Neural crest cell (in vitro differentiated cells): ENCODE measurements around the gene CHPF. TPM values are rescaled to one million over a fixed set of nuclear protein-coding genes. Genes with fewer than 3 reads are reported as not detected.

ENCODE experiments used
- DNase-seq: peaks from one replicate; pipeline ENCODE4 v3.0.0; 2021; ENCODE audit warnings: low read depth, mixed read lengths, low spot score
- H3K27ac Mint-ChIP-seq: one replicate; pipeline ENCODE4 v1.8.0; 2021; ENCODE audit warnings: mild to moderate bottlenecking, mixed read lengths; ENCODE audit not compliant: unreplicated experiment
- H3K27me3 Mint-ChIP-seq: 2 replicates; pipeline ENCODE4 v1.8.0; 2021; ENCODE audit warnings: low read depth, mild to moderate bottlenecking, mixed read lengths
- H3K36me3 Mint-ChIP-seq: 2 replicates; pipeline ENCODE4 v1.8.0; 2021; ENCODE audit warnings: low read depth, mild to moderate bottlenecking, mixed read lengths
- H3K4me1 Mint-ChIP-seq: 2 replicates; pipeline ENCODE4 v1.8.0; 2021; ENCODE audit warnings: mixed read lengths
- H3K4me3 Mint-ChIP-seq: one replicate; pipeline ENCODE4 v1.8.0; 2021; ENCODE audit warnings: mild to moderate bottlenecking, mixed read lengths
- H3K9me3 Mint-ChIP-seq: 2 replicates; pipeline ENCODE4 v1.8.0; 2021; ENCODE audit warnings: mixed read lengths
- CTCF ChIP-seq: fragments of 200-600 bp; sonication (generic); conservative IDR thresholded peaks from 2 replicates; pipeline ENCODE4 v1.5.0; 2021; ENCODE audit warnings: antibody characterized with exemption, mild to moderate bottlenecking
- total RNA-seq: library from RNA; stranded (reverse); gene quantifications from 2 replicates; pipeline ENCODE4 v1.2.1, GENCODE V29; 2021

CHPF gene
- total RNA-seq, 1 donor from 2014 or later = 30.0 TPM

GRCh38 chr2:219573166-219573565 lies 29.6 kb upstream of the CHPF start:
- Mint-ChIP-seq H3K9me3 (no peaks in the 10 kb centered on the region), H3K4me1 (peaks cover 41% of the 10 kb centered on the region), H3K36me3 (peaks cover 2% of the 10 kb centered on the region), H3K27ac (no peak overlapping the region), H3K27me3 (no peaks in the 10 kb centered on the region), H3K4me3 (peak overlapping the region; percentile 62)
- DNase-seq = no peak
- TF ChIP-seq CTCF = no peak

- TF ChIP-seq CTCF = no peak
- no peaks in the 10 kb centered on the region for H3K27me3 Mint-ChIP-seq
- H3K36me3 Mint-ChIP-seq = peaks cover 2% of the 10 kb centered on the region
- peak within 1 kb of the TSS; percentile 81 for H3K27ac Mint-ChIP-seq
- no peak for DNase-seq
- no peaks in the 10 kb centered on the region for H3K9me3 Mint-ChIP-seq
- peak within 1 kb of the TSS; percentile 78 for H3K4me3 Mint-ChIP-seq
- H3K4me1 Mint-ChIP-seq = peaks cover 37% of the 10 kb centered on the region
Observed at GRCh38 chr2:219572237-219573001, 28.8 kb upstream of the CHPF start, which contains the start of gene INHA. TSS of gene INHA (plus strand) at chr2:219572310. CDS start at chr2:219572375, 65 bp downstream.

GRCh38 chr2:219571311-219572236 lies 28.0 kb upstream of the CHPF start, which contains the start of gene OBSL1:
TSS of gene OBSL1 (minus strand) at chr2:219571539. CDS start at chr2:219571232, 307 bp downstream.
- no peak for TF ChIP-seq CTCF
- Mint-ChIP-seq H3K36me3 (peaks cover 4% of the 10 kb centered on the region), H3K4me3 (peak within 1 kb of the TSS; percentile 78), H3K4me1 (peaks cover 29% of the 10 kb centered on the region), H3K27ac (peak within 1 kb of the TSS; percentile 81), H3K27me3 (no peaks in the 10 kb centered on the region), H3K9me3 (no peaks in the 10 kb centered on the region)
- DNase-seq = peak; percentile 77

- Mint-ChIP-seq H3K27ac (no peak overlapping the region), H3K27me3 (no peaks in the 10 kb centered on the region), H3K9me3 (no peaks in the 10 kb centered on the region), H3K4me3 (no peak overlapping the region), H3K36me3 (peaks cover 7% of the 10 kb centered on the region), H3K4me1 (peaks cover 22% of the 10 kb centered on the region)
- TF ChIP-seq CTCF = no peak
- DNase-seq = no peak
Observed at GRCh38 chr2:219570924-219571310, 27.3 kb upstream of the CHPF start.

GRCh38 chr2:219570194-219570923 lies 26.8 kb upstream of the CHPF start:
- Mint-ChIP-seq H3K36me3 (peaks cover 7% of the 10 kb centered on the region), H3K27me3 (no peaks in the 10 kb centered on the region), H3K4me3 (peak overlapping the region; percentile 72), H3K9me3 (no peaks in the 10 kb centered on the region), H3K4me1 (peaks cover 18% of the 10 kb centered on the region), H3K27ac (no peak overlapping the region)
- no peak for DNase-seq
- no peak for TF ChIP-seq CTCF
